OCI-M1 (cell line): ENCODE results near the gene ATP8B4.
A peak's percentile ranks its signal among the peaks of the same experiment; 100 is the strongest.
"Not testable (repeated sequence)": the region's sequence is repeated elsewhere in the genome, so short reads cannot be mapped to it uniquely, and the experiment has no call there.

Experiments used
- DNase-seq: peaks from one replicate; lab custom pipeline; 2025; lab: John Stamatoyannopoulos, UW

The ATP8B4 gene

GRCh38 chr15:50119063-50120040 is at the start of gene ATP8B4:
Gene ATP8B4, minus strand, starts transcription at chr15:50119233. Its CDS starts 12,267 bp downstream, at chr15:50106966.
- DNase-seq: peak; percentile 62

GRCh38 chr15:50168379-50168778 is 49.3 kb upstream of the ATP8B4 start:
- no peak for DNase-seq

GRCh38 chr15:50167110-50167509 is 48.1 kb upstream of the ATP8B4 start:
- DNase-seq: no peak

GRCh38 chr15:50166216-50166615 is 47.2 kb upstream of the ATP8B4 start:
- no peak for DNase-seq

- no peak for DNase-seq
Observed at GRCh38 chr15:50164458-50164857, 45.4 kb upstream of the ATP8B4 start.

- no peak for DNase-seq
Observed at GRCh38 chr15:50163719-50164410, 44.8 kb upstream of the ATP8B4 start.

- DNase-seq: no peak
Observed at GRCh38 chr15:50162969-50163718, 44.1 kb upstream of the ATP8B4 start.

GRCh38 chr15:50158236-50158635 is 39.2 kb upstream of the ATP8B4 start:
- DNase-seq: not testable (repeated sequence)

GRCh38 chr15:50151476-50151875 is 32.4 kb upstream of the ATP8B4 start:
- DNase-seq: no peak

- peak; percentile 29 for DNase-seq
Observed at GRCh38 chr15:50150851-50151250, 31.8 kb upstream of the ATP8B4 start.

- DNase-seq: no peak
Observed at GRCh38 chr15:50150349-50150748, 31.3 kb upstream of the ATP8B4 start.

- DNase-seq: peak; percentile 62
Observed at GRCh38 chr15:50149090-50149489, 30.1 kb upstream of the ATP8B4 start.

- peak; percentile 84 for DNase-seq
Observed at GRCh38 chr15:50148362-50148963, 29.4 kb upstream of the ATP8B4 start.

GRCh38 chr15:50146632-50147031 is 27.6 kb upstream of the ATP8B4 start:
- no peak for DNase-seq

- peak; percentile 82 for DNase-seq
Observed at GRCh38 chr15:50145451-50145872, 26.4 kb upstream of the ATP8B4 start.

GRCh38 chr15:50144341-50145120 is 25.5 kb upstream of the ATP8B4 start:
- DNase-seq: no peak

GRCh38 chr15:50143255-50143860 is 24.3 kb upstream of the ATP8B4 start:
- no peak for DNase-seq

GRCh38 chr15:50141856-50142255 is 22.8 kb upstream of the ATP8B4 start:
- DNase-seq: no peak

GRCh38 chr15:50140983-50141382 is 21.9 kb upstream of the ATP8B4 start:
- DNase-seq: no peak

GRCh38 chr15:50140098-50140497 is 21.1 kb upstream of the ATP8B4 start:
- DNase-seq: no peak

GRCh38 chr15:50138391-50138790 is 19.4 kb upstream of the ATP8B4 start:
- DNase-seq: peak; percentile 11
